Neural crest cell (in vitro differentiated cells): ENCODE measurements around the gene KIF24. TPM values are rescaled to one million over a fixed set of nuclear protein-coding genes. Genes with fewer than 3 reads are reported as not detected.
A peak's percentile ranks its signal among the peaks of the same experiment; 100 is the strongest.
"Not testable (repeated sequence)": the region's sequence is repeated elsewhere in the genome, so short reads cannot be mapped to it uniquely, and the experiment has no call there.

Experiments
- DNase-seq: peaks from one replicate; pipeline ENCODE4 v3.0.0; 2021; ENCODE audit warnings: low read depth, mixed read lengths, low spot score
- H3K27ac Mint-ChIP-seq: one replicate; pipeline ENCODE4 v1.8.0; 2021; ENCODE audit warnings: mild to moderate bottlenecking, mixed read lengths; ENCODE audit not compliant: unreplicated experiment
- H3K27me3 Mint-ChIP-seq: 2 replicates; pipeline ENCODE4 v1.8.0; 2021; ENCODE audit warnings: low read depth, mild to moderate bottlenecking, mixed read lengths
- H3K36me3 Mint-ChIP-seq: 2 replicates; pipeline ENCODE4 v1.8.0; 2021; ENCODE audit warnings: low read depth, mild to moderate bottlenecking, mixed read lengths
- H3K4me1 Mint-ChIP-seq: 2 replicates; pipeline ENCODE4 v1.8.0; 2021; ENCODE audit warnings: mixed read lengths
- H3K4me3 Mint-ChIP-seq: one replicate; pipeline ENCODE4 v1.8.0; 2021; ENCODE audit warnings: mild to moderate bottlenecking, mixed read lengths
- H3K9me3 Mint-ChIP-seq: 2 replicates; pipeline ENCODE4 v1.8.0; 2021; ENCODE audit warnings: mixed read lengths
- CTCF ChIP-seq: fragments of 200-600 bp; sonication (generic); conservative IDR thresholded peaks from 2 replicates; pipeline ENCODE4 v1.5.0; 2021; ENCODE audit warnings: antibody characterized with exemption, mild to moderate bottlenecking
- total RNA-seq: library from RNA; stranded (reverse); gene quantifications from 2 replicates; pipeline ENCODE4 v1.2.1, GENCODE V29; 2021

KIF24 gene
- total RNA-seq, 1 donor from 2014 or later = 12.3 TPM

- Mint-ChIP-seq H3K27me3 (peaks cover 2% of the 10 kb centered on the region), H3K9me3 (no peaks in the 10 kb centered on the region), H3K27ac (no peak overlapping the region), H3K4me3 (no peak overlapping the region), H3K36me3 (peaks cover 13% of the 10 kb centered on the region), H3K4me1 (peaks cover 20% of the 10 kb centered on the region)
- DNase-seq = no peak
- no peak for TF ChIP-seq CTCF
These were observed 37.3 kb upstream of the KIF24 start for GRCh38 chr9:34366365-34366764.

GRCh38 chr9:34365282-34365681 is 36.2 kb upstream of the KIF24 start:
- peaks cover 10% of the 10 kb centered on the region for H3K36me3 Mint-ChIP-seq

GRCh38 chr9:34363619-34364351 is 34.7 kb upstream of the KIF24 start:
- DNase-seq = no peak

More at GRCh38 chr9:34365282-34365681, 36.2 kb upstream of the KIF24 start:
- Mint-ChIP-seq H3K9me3 (no peaks in the 10 kb centered on the region), H3K27ac (no peak overlapping the region), H3K27me3 (peaks cover 2% of the 10 kb centered on the region), H3K4me1 (peaks cover 20% of the 10 kb centered on the region), H3K4me3 (no peak overlapping the region)
- TF ChIP-seq CTCF = no peak
- no peak for DNase-seq

GRCh38 chr9:34362614-34363214 is 33.6 kb upstream of the KIF24 start:
- Mint-ChIP-seq H3K36me3 (peaks cover 6% of the 10 kb centered on the region), H3K4me3 (no peak overlapping the region), H3K4me1 (peaks cover 20% of the 10 kb centered on the region), H3K27me3 (peaks cover 2% of the 10 kb centered on the region), H3K9me3 (no peaks in the 10 kb centered on the region), H3K27ac (no peak overlapping the region)
- no peak for TF ChIP-seq CTCF
- no peak for DNase-seq

More at GRCh38 chr9:34363619-34364351, 34.7 kb upstream of the KIF24 start:
- Mint-ChIP-seq H3K4me3 (no peak overlapping the region), H3K27ac (peak overlapping the region; percentile 23), H3K36me3 (peaks cover 7% of the 10 kb centered on the region), H3K9me3 (no peaks in the 10 kb centered on the region), H3K4me1 (peaks cover 20% of the 10 kb centered on the region), H3K27me3 (peaks cover 2% of the 10 kb centered on the region)
- TF ChIP-seq CTCF = no peak

- not testable (repeated sequence) for DNase-seq, H3K27ac Mint-ChIP-seq, H3K4me3 Mint-ChIP-seq, H3K4me1 Mint-ChIP-seq, H3K9me3 Mint-ChIP-seq, H3K27me3 Mint-ChIP-seq
- peaks cover 16% of the 10 kb centered on the region for H3K36me3 Mint-ChIP-seq
These were observed 23.9 kb upstream of the KIF24 start for GRCh38 chr9:34352957-34353356.

GRCh38 chr9:34352122-34352652 is 23.1 kb upstream of the KIF24 start:
- H3K27ac Mint-ChIP-seq, H3K27me3 Mint-ChIP-seq, DNase-seq, H3K9me3 Mint-ChIP-seq, H3K4me1 Mint-ChIP-seq, H3K4me3 Mint-ChIP-seq: not testable (repeated sequence)
- H3K36me3 Mint-ChIP-seq = peaks cover 14% of the 10 kb centered on the region
